ENCODE data around the gene TUSC2.

Gene TUSC2

GRCh38 chr3:50279255-50280016 is 48.6 kb downstream of the TUSC2 start:
- no peak for DNase-seq (ENCODE audit: extremely low read depth, low read depth)

GRCh38 chr3:50278880-50279224 is 49.2 kb downstream of the TUSC2 start, which contains the start of gene LSMEM2:
LSMEM2 (plus strand) TSS chr3:50279087; CDS start chr3:50279114, 27 bp downstream.
- TF ChIP-seq CTCF (IDR thresholded peaks at IDR 0.05; ENCODE audit: low read depth, low read length), result no peak

More at GRCh38 chr3:50279255-50280016, 48.6 kb downstream of the TUSC2 start:
- TF ChIP-seq CTCF (IDR thresholded peaks at IDR 0.05; ENCODE audit: low read depth, low read length), result no peak

GRCh38 chr3:50278123-50278879 is 49.7 kb downstream of the TUSC2 start:
- TF ChIP-seq CTCF (IDR thresholded peaks at IDR 0.05; ENCODE audit: low read depth, low read length), result no peak
- DNase-seq (ENCODE audit: extremely low read depth, low read depth), result no peak

More at GRCh38 chr3:50278880-50279224, 49.2 kb downstream of the TUSC2 start, which contains the start of gene LSMEM2:
- DNase-seq (ENCODE audit: extremely low read depth, low read depth), result no peak

- DNase-seq (ENCODE audit: extremely low read depth, low read depth), result no peak
These were observed 51.3 kb downstream of the TUSC2 start for GRCh38 chr3:50276762-50277101.

GRCh38 chr3:50275996-50276761 is 51.8 kb downstream of the TUSC2 start:
- DNase-seq (ENCODE audit: extremely low read depth, low read depth), result no peak
- no peak for TF ChIP-seq CTCF (IDR thresholded peaks at IDR 0.05; ENCODE audit: low read depth, low read length)

More at GRCh38 chr3:50276762-50277101, 51.3 kb downstream of the TUSC2 start:
- no peak for TF ChIP-seq CTCF (IDR thresholded peaks at IDR 0.05; ENCODE audit: low read depth, low read length)

GRCh38 chr3:50275141-50275995 is 52.7 kb downstream of the TUSC2 start:
- TF ChIP-seq CTCF (IDR thresholded peaks at IDR 0.05; ENCODE audit: low read depth, low read length), result no peak

More at GRCh38 chr3:50275141-50275995, 52.7 kb downstream of the TUSC2 start:
- DNase-seq (ENCODE audit: extremely low read depth, low read depth), result no peak

All from AG09319 (cell line).